Breast epithelium (tissue), 3 donors: ENCODE data around the gene C2orf15.
"Not testable (repeated sequence)": the region's sequence is repeated elsewhere in the genome, so short reads cannot be mapped to it uniquely, and the experiment has no call there.

ENCODE experiments used
- CTCF ChIP-seq, 3 donors: fragments of 450-650 bp; IDR thresholded peaks; one replicate each; pipeline ENCODE4 v1.5.1; 2016 to 2017; ENCODE audit warnings: antibody characterized with exemption in 3 of 3, mild to moderate bottlenecking in 3 of 3, moderate library complexity in 3 of 3
- POLR2A ChIP-seq: fragments of 450-650 bp; IDR thresholded peaks from one replicate; pipeline ENCODE4 v1.6.1; 2016; ENCODE audit warnings: antibody characterized with exemption, mild to moderate bottlenecking, moderate library complexity
- POLR2AphosphoS5 ChIP-seq, 3 donors: sonication (generic); formaldehyde crosslinking; IDR thresholded peaks; one replicate each; pipeline ENCODE4 v1.6.1; 2017; ENCODE audit warnings: antibody characterized with exemption in 3 of 3

- TF ChIP-seq CTCF (IDR thresholded peaks at IDR 0.05); POLR2A; POLR2AphosphoS5 (IDR thresholded peaks at IDR 0.05): not testable (repeated sequence)
Observed at GRCh38 chr2:99192364-99192763, 50.9 kb downstream of the C2orf15 start.
